ENCODE measurements around the gene CLCA4. TPM values are rescaled to one million over a fixed set of nuclear protein-coding genes. Genes with fewer than 3 reads are reported as not detected.
A peak's percentile ranks its signal among the peaks of the same experiment; 100 is the strongest.
"Not testable (repeated sequence)": the region's sequence is repeated elsewhere in the genome, so short reads cannot be mapped to it uniquely, and the experiment has no call there.

Gene CLCA4
- total RNA-seq, 2 donors from 2014 or later: not detected

DNA sequence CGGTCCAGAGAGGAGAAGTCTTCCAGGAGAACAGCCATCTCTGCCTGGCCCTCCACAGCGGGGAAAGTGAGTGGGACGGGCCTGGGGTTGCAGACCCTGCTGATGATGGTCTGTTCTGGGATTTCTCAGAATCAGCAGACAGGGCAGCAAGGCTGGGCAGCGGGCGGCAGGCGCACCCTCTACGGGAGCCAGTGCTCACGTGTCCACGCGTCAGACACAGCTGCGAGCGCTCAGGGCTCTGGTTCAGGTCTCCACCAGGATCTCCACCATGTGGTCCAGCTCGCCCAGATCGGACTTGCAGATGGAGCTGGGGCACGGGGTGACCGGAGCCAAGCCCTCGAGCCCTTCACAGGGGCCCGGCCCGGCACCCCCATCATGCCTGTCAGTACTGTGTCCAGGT lies 5.5 kb downstream of the CLCA4 start:
- Mint-ChIP-seq H3K4me3 (no peak overlapping the region), H3K4me1 (ENCODE audit: low read depth in 2 of 2) (no peaks in the 10 kb centered on the region), H3K27me3 (peaks cover 8 to 28% of the 10 kb centered on the region in 2 donors), H3K36me3 (peaks cover 3% of the 10 kb centered on the region), H3K9me3 (peaks cover under 1% of the 10 kb centered on the region), H3K27ac (no peak overlapping the region)
- ATAC-seq (peak in 1 of 2 donors; percentile 32), DNase-seq (ENCODE audit: low spot score) (no peak)

GRCh38 chr1:86557739-86558138 lies 10.9 kb downstream of the CLCA4 start:
- Mint-ChIP-seq H3K36me3 (peaks cover 20% of the 10 kb centered on the region), H3K4me1 (ENCODE audit: low read depth in 2 of 2) (no peaks in the 10 kb centered on the region), H3K27ac (no peak overlapping the region), H3K27me3 (peaks cover 22 to 42% of the 10 kb centered on the region in 2 donors), H3K9me3 (peaks cover 2% of the 10 kb centered on the region), H3K4me3 (no peak overlapping the region)
- no peak for ATAC-seq
- no peak for DNase-seq (ENCODE audit: low spot score)

GRCh38 chr1:86563849-86564248 lies 17.0 kb downstream of the CLCA4 start:
- Mint-ChIP-seq H3K36me3 (peaks cover 4% of the 10 kb centered on the region), H3K27me3 (peaks cover 21 to 36% of the 10 kb centered on the region in 2 donors), H3K4me3 (no peak overlapping the region), H3K27ac (no peak overlapping the region), H3K4me1 (ENCODE audit: low read depth in 2 of 2) (no peaks in the 10 kb centered on the region), H3K9me3 (no peaks in the 10 kb centered on the region)
- DNase-seq (ENCODE audit: low spot score) (no peak), ATAC-seq (no peak)

DNA sequence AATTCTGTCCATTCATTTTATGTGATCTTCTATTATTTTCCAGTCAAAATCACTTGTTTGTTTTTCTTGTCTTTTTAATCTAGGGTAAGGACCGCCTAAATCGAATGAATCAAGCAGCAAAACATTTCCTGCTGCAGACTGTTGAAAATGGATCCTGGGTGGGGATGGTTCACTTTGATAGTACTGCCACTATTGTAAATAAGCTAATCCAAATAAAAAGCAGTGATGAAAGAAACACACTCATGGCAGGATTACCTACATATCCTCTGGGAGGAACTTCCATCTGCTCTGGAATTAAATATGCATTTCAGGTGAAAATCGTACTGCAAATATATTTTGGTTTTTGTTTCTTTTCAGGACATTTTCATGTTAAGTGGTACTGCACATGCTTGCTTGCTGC lies 20.5 kb downstream of the CLCA4 start:
- H3K36me3 Mint-ChIP-seq: no peaks in the 10 kb centered on the region
- H3K4me3 Mint-ChIP-seq: no peak overlapping the region
- H3K27me3 Mint-ChIP-seq: peaks cover 18 to 20% of the 10 kb centered on the region in 2 donors
- H3K9me3 Mint-ChIP-seq: no peaks in the 10 kb centered on the region
- H3K4me1 Mint-ChIP-seq (ENCODE audit: low read depth in 2 of 2): no peaks in the 10 kb centered on the region
- no peak overlapping the region for H3K27ac Mint-ChIP-seq
- ATAC-seq (no peak), DNase-seq (ENCODE audit: low spot score) (no peak)

DNA sequence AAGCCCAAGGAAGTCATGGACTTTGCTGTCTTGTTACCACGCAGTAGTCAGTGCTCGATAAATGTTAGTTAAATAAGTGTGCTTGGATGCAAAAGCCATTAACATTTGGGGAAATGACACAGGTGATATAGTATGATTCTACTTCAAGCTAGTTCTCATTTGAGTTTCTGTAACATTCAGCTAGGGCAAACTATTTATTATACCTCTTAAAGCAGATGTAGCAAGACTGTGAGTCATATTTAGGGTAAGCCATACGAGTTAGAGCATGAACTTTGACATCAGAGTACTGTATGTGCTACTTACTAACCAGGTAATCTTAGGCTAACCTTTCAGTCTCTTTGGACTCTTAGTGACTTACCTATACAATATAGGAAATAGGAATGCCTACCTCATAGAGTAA lies 21.0 kb downstream of the CLCA4 start:
- no peaks in the 10 kb centered on the region for H3K4me1 Mint-ChIP-seq (ENCODE audit: low read depth in 2 of 2)
- no peak overlapping the region for H3K4me3 Mint-ChIP-seq
- H3K9me3 Mint-ChIP-seq: no peaks in the 10 kb centered on the region
- H3K27me3 Mint-ChIP-seq: peaks cover 18 to 20% of the 10 kb centered on the region in 2 donors
- ATAC-seq: no peak
- DNase-seq (ENCODE audit: low spot score): no peak
- H3K36me3 Mint-ChIP-seq: no peaks in the 10 kb centered on the region
- H3K27ac Mint-ChIP-seq: no peak overlapping the region

DNA sequence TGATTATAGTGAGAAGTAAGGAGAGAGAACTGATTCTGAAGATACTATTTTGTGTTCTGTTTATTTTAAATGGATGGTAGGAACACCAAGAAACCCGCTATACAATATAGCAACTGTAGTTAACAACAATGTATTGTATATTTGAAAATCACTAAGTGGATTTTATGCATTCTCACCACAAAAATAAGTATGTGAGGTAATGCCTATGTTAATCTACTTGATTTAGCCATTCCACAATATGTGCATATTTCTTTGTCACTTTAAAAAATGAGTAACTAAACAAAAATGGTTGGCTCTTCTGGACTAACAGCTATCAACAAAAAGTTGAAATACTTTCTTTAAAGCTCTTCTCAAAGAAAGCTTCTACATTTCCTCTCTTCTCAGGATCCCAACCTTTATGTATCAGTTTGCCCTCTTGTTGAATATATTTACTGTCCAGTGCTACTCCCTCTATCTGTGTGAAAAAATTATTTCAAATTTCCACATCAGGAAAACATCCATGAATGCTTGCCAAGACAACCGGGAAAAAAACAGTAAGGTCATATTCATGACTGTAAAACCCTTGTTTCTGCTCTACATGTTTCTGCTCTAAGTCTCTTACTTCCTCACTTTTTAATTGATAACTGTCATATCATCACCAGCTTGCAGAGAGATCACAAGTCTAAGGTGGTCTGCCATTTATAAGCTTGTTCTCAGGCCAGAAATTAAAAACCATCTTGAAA lies 27.0 kb downstream of the CLCA4 start:
- no peaks in the 10 kb centered on the region for H3K9me3 Mint-ChIP-seq

GRCh38 chr1:86581231-86581630 lies 34.4 kb downstream of the CLCA4 start:
- H3K4me3 Mint-ChIP-seq: no peak overlapping the region
- no peaks in the 10 kb centered on the region for H3K4me1 Mint-ChIP-seq (ENCODE audit: low read depth in 2 of 2)
- H3K36me3 Mint-ChIP-seq: no peaks in the 10 kb centered on the region
- DNase-seq (ENCODE audit: low spot score): no peak
- no peak for ATAC-seq
- peaks cover 0 to 4% of the 10 kb centered on the region in 2 donors for H3K27me3 Mint-ChIP-seq
- H3K9me3 Mint-ChIP-seq: no peaks in the 10 kb centered on the region
- no peak overlapping the region for H3K27ac Mint-ChIP-seq

More for the DNA sequence above, 27.0 kb downstream of the CLCA4 start:
- H3K27ac Mint-ChIP-seq: no peak overlapping the region
- H3K4me3 Mint-ChIP-seq: no peak overlapping the region
- H3K4me1 Mint-ChIP-seq (ENCODE audit: low read depth in 2 of 2): no peaks in the 10 kb centered on the region
- DNase-seq (ENCODE audit: low spot score): no peak
- H3K27me3 Mint-ChIP-seq: peaks cover 14 to 15% of the 10 kb centered on the region in 2 donors
- ATAC-seq: no peak
- no peaks in the 10 kb centered on the region for H3K36me3 Mint-ChIP-seq

DNA sequence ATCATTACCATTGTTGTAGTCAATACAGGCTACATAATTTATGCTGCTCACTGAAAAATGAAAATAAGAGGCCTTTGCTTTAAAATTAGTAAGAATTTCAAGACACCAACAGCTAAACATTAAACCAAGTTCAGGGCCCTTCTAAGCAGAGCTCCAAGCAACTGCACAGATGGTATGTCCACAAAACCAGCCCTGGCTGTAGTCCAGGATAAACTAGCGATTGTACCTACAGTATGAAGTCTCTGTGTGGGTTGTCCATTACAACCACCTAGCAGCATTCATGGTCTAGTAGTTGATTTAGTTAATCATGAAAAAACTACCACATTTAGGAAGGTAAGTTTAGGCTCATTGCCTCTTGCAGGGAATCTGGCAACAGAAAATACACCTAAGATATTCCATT lies 35.3 kb downstream of the CLCA4 start:
- Mint-ChIP-seq H3K4me3 (no peak overlapping the region), H3K4me1 (ENCODE audit: low read depth in 2 of 2) (no peaks in the 10 kb centered on the region), H3K27me3 (peaks cover 0 to 2% of the 10 kb centered on the region in 2 donors), H3K36me3 (no peaks in the 10 kb centered on the region), H3K27ac (no peak overlapping the region), H3K9me3 (no peaks in the 10 kb centered on the region)
- ATAC-seq (no peak), DNase-seq (ENCODE audit: low spot score) (no peak)

DNA sequence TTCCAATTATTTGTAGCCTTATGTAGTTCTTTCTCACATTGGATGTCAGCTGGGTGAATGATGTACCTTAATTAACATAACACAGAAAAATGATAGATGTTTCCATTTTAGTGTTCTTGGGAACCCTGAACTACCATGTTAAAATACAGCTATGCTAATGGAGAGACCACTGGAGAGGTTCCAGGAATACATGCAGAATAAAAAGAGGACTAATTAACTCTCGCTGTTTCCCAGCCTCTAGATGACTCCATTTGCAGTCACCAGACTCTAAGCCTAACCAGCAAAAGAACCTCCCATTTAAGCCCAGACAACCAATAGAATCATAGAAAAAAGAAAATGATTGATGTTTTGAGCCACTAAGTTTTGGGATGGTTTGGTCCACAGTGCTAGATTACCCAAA lies 36.2 kb downstream of the CLCA4 start:
- no peaks in the 10 kb centered on the region for H3K4me1 Mint-ChIP-seq (ENCODE audit: low read depth in 2 of 2)

GRCh38 chr1:86583593-86583992 lies 36.7 kb downstream of the CLCA4 start:
- Mint-ChIP-seq H3K4me1 (ENCODE audit: low read depth in 2 of 2) (no peaks in the 10 kb centered on the region), H3K4me3 (no peak overlapping the region), H3K9me3 (no peaks in the 10 kb centered on the region), H3K36me3 (no peaks in the 10 kb centered on the region), H3K27ac (no peak overlapping the region), H3K27me3 (peaks cover 8% of the 10 kb centered on the region in 2 donors)
- ATAC-seq (no peak), DNase-seq (ENCODE audit: low spot score) (no peak)

More for the DNA sequence above, 36.2 kb downstream of the CLCA4 start:
- H3K27ac Mint-ChIP-seq: no peak overlapping the region
- no peak overlapping the region for H3K4me3 Mint-ChIP-seq
- DNase-seq (ENCODE audit: low spot score) (no peak), ATAC-seq (no peak)
- no peaks in the 10 kb centered on the region for H3K9me3 Mint-ChIP-seq
- peaks cover 2 to 6% of the 10 kb centered on the region in 2 donors for H3K27me3 Mint-ChIP-seq
- no peaks in the 10 kb centered on the region for H3K36me3 Mint-ChIP-seq

DNA sequence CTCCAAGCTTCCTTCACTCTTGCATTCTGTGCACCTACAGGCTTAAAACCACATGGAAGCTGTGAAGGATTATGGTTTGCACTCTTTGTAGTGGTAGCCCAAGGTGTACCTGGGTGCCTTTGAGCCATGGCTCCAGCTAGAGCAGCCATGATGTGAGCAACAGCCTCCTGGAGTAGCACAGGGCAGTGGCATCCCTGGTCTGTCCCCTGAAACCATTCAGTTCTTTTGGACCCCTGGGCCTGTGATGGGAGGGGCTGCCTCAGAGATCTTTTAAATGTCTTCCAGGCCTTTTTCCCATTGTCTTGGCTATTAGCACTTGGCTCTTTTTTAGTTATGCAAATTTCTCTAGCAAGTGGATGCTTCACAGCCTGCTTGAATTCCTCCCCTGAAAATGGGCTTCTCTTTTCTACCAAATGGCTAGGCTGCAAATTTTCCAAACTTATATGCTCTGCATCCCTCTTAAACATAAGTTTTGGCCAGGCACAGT lies 47.4 kb downstream of the CLCA4 start:
- peaks cover 7% of the 10 kb centered on the region for H3K36me3 Mint-ChIP-seq
- ATAC-seq (no peak), DNase-seq (ENCODE audit: low spot score) (no peak)
- H3K4me1 Mint-ChIP-seq (ENCODE audit: low read depth in 2 of 2): no peaks in the 10 kb centered on the region
- H3K9me3 Mint-ChIP-seq: peaks cover 8% of the 10 kb centered on the region
- no peak overlapping the region for H3K4me3 Mint-ChIP-seq
- H3K27ac Mint-ChIP-seq: no peak overlapping the region
- peaks cover 15 to 16% of the 10 kb centered on the region in 2 donors for H3K27me3 Mint-ChIP-seq

GRCh38 chr1:86596224-86596623 lies 49.3 kb downstream of the CLCA4 start:
- no peak for DNase-seq (ENCODE audit: low spot score)

DNA sequence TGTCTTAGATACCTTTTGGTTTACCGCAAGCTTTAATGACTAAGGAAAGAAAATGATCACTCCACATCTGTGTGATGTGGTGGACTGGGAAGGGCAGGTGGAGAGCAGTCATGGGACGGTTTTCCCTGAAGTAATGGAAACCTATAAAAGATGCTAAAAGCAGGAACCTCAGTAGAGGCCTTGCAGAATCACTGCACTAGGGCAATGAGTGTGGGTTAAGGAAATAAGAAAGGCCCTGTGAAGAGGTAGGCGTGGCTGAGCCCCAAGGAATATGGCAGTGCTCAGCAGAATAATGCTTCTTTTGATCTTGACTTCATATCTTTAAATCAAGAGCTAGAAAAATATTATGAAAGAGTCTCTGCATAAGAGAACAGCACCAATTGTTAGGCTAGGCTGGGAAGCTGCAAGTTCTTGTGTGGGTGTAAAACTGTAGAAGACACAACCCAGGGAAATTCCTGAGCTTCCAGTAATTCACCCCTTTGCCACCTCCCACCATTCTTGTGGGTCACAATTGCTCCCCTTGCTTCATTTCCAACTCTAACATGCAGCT lies 49.9 kb downstream of the CLCA4 start:
- peaks cover 8% of the 10 kb centered on the region for H3K9me3 Mint-ChIP-seq
- no peaks in the 10 kb centered on the region for H3K4me1 Mint-ChIP-seq (ENCODE audit: low read depth in 2 of 2)
- peaks cover 12 to 18% of the 10 kb centered on the region in 2 donors for H3K27me3 Mint-ChIP-seq
- ATAC-seq: no peak
- no peak overlapping the region for H3K4me3 Mint-ChIP-seq
- no peak overlapping the region for H3K27ac Mint-ChIP-seq
- no peak for DNase-seq (ENCODE audit: low spot score)
- peaks cover 7% of the 10 kb centered on the region for H3K36me3 Mint-ChIP-seq

More at GRCh38 chr1:86596224-86596623, 49.3 kb downstream of the CLCA4 start:
- Mint-ChIP-seq H3K36me3 (peaks cover 7% of the 10 kb centered on the region), H3K27ac (no peak overlapping the region), H3K4me1 (ENCODE audit: low read depth in 2 of 2) (no peaks in the 10 kb centered on the region), H3K4me3 (no peak overlapping the region), H3K9me3 (peaks cover 8% of the 10 kb centered on the region), H3K27me3 (peaks cover 11 to 12% of the 10 kb centered on the region in 2 donors)
- ATAC-seq: no peak

DNA sequence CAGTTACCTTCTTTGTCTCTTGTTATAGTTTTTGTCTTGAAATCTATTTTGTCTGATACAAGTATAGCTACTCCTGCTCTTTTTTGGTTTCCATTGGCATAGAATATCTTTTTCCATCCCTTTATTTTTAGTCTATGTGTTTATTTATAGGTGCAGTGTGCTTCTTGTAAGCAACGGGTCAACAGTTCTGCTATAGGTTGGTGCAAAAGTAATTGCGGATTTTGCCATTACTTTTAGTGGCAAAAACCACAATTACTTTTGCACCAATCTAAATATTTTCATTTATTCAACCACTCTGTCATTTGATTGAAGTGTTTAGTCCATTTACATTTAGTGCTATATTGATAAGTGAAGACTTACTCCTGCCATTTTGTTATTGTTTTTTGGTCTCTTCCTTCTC lies 59.2 kb downstream of the CLCA4 start:
- not testable (repeated sequence) for H3K9me3 Mint-ChIP-seq; DNase-seq (ENCODE audit: low spot score); ATAC-seq; H3K27ac Mint-ChIP-seq; H3K4me1 Mint-ChIP-seq (ENCODE audit: low read depth in 2 of 2); H3K4me3 Mint-ChIP-seq; H3K36me3 Mint-ChIP-seq
- peaks cover 10 to 21% of the 10 kb centered on the region in 2 donors for H3K27me3 Mint-ChIP-seq
